OCI-LY1 (cell line): ENCODE measurements around the gene ACOT9.
"Not testable (repeated sequence)": the region's sequence is repeated elsewhere in the genome, so short reads cannot be mapped to it uniquely, and the experiment has no call there.

ENCODE experiments used
- H2AFZ ChIP-seq: fragments of 200-600 bp; sonication (generic), shearing (Covaris generic); 2 replicates; pipeline ENCODE4 v1.6.0; 2014; ENCODE audit warnings: antibody characterized with exemption, mild to moderate bottlenecking, low read length
- H3F3A ChIP-seq: fragments of 200-600 bp; sonication (generic), shearing (Covaris generic); 2 replicates; pipeline ENCODE4 v1.6.0; 2014; ENCODE audit warnings: mild to moderate bottlenecking, antibody characterized with exemption, low read length, moderate library complexity; ENCODE audit not compliant: insufficient read depth
- H3K27ac ChIP-seq: fragments of 200-600 bp; sonication (generic); 2 replicates; pipeline ENCODE4 v1.5.1; 2014; ENCODE audit warnings: low read length, mixed run types, mild to moderate bottlenecking, low read depth; ENCODE audit not compliant: poor library complexity, severe bottlenecking
- H3K27me3 ChIP-seq: fragments of 200-600 bp; sonication (generic); 2 replicates; pipeline ENCODE4 v1.6.0; 2014; ENCODE audit warnings: antibody characterized with exemption, mild to moderate bottlenecking, low read length, moderate library complexity; ENCODE audit not compliant: insufficient read depth
- H3K36me3 ChIP-seq: fragments of 200-600 bp; sonication (generic); 2 replicates; pipeline ENCODE4 v1.6.1; 2014; ENCODE audit warnings: mild to moderate bottlenecking, antibody characterized with exemption, low read length, moderate library complexity, mixed read lengths; ENCODE audit not compliant: insufficient read depth
- H3K4me1 ChIP-seq: fragments of 200-600 bp; sonication (generic); 2 replicates; pipeline ENCODE4 v1.5.1; 2014; ENCODE audit warnings: mild to moderate bottlenecking, low read length, moderate library complexity; ENCODE audit not compliant: insufficient read depth, severe bottlenecking
- H3K4me2 ChIP-seq: fragments of 200-600 bp; sonication (generic), shearing (Covaris generic); 2 replicates; pipeline ENCODE4 v1.6.1; 2014; ENCODE audit warnings: low read length
- H3K4me3 ChIP-seq: fragments of 200-600 bp; sonication (generic); 2 replicates; pipeline ENCODE4 v1.5.1; 2014; ENCODE audit warnings: low read length, low read depth, mild to moderate bottlenecking, mixed read lengths; ENCODE audit not compliant: poor library complexity, severe bottlenecking
- H3K79me2 ChIP-seq: fragments of 200-600 bp; shearing (Covaris generic); 2 replicates; pipeline ENCODE4 v1.6.1; 2016; ENCODE audit warnings: mixed run types, low read length, mixed read lengths; ENCODE audit not compliant: insufficient read depth
- H3K9ac ChIP-seq: fragments of 200-600 bp; sonication (generic), shearing (Covaris generic); 2 replicates; pipeline ENCODE4 v1.6.1; 2014; ENCODE audit warnings: mild to moderate bottlenecking, low read length, mixed read lengths
- H3K9me2 ChIP-seq: fragments of 200-600 bp; sonication (generic), shearing (Covaris generic); 2 replicates; pipeline ENCODE4 v1.6.1; 2014; ENCODE audit warnings: low read depth, mild to moderate bottlenecking, low read length, mixed read lengths
- H3K9me3 ChIP-seq: fragments of 200-600 bp; shearing (Covaris generic); 2 replicates; pipeline ENCODE4 v1.6.1; 2014; ENCODE audit warnings: low read length, mixed read lengths
- H4K20me1 ChIP-seq: fragments of 200-600 bp; sonication (generic), shearing (Covaris generic); 2 replicates; pipeline ENCODE4 v1.6.0; 2016; ENCODE audit warnings: mild to moderate bottlenecking, low read length; ENCODE audit not compliant: insufficient read depth
- CTCF ChIP-seq: fragments of 200-600 bp; sonication (generic), shearing (Covaris generic); IDR thresholded peaks from 2 replicates; pipeline ENCODE4 v1.5.1; 2017; ENCODE audit warnings: mild to moderate bottlenecking, antibody characterized with exemption, low read length, moderate library complexity, mixed read lengths
- EZH2 ChIP-seq: fragments of 200-600 bp; sonication (generic), shearing (Covaris generic); IDR thresholded peaks from 2 replicates; pipeline ENCODE4 v1.8.0; 2017; ENCODE audit warnings: borderline replicate concordance, mixed run types, mild to moderate bottlenecking, antibody characterized with exemption, low read length, moderate library complexity, mixed read lengths

Gene ACOT9

GRCh38 chrX:23692166-23692565 is 50.9 kb downstream of the ACOT9 start:
- no peak overlapping the region for H2AFZ ChIP-seq
- no peaks in the 10 kb centered on the region for H3K36me3 ChIP-seq
- no peak overlapping the region for H3K27ac ChIP-seq
- no peak overlapping the region for H3K4me3 ChIP-seq
- no peak overlapping the region for H3K4me2 ChIP-seq
- H3K9me3 ChIP-seq: no peaks in the 10 kb centered on the region
- H3F3A ChIP-seq: no peaks in the 10 kb centered on the region
- H3K27me3 ChIP-seq: no peaks in the 10 kb centered on the region
- no peaks in the 10 kb centered on the region for H3K9me2 ChIP-seq
- no peaks in the 10 kb centered on the region for H4K20me1 ChIP-seq
- TF ChIP-seq EZH2: no peak
- no peak for TF ChIP-seq CTCF
- no peaks in the 10 kb centered on the region for H3K4me1 ChIP-seq
- H3K79me2 ChIP-seq: no peaks in the 10 kb centered on the region
- H3K9ac ChIP-seq: no peak overlapping the region

- not testable (repeated sequence) for H3K4me2 ChIP-seq
Measured at GRCh38 chrX:23676486-23676885, 66.6 kb downstream of the ACOT9 start.

DNA sequence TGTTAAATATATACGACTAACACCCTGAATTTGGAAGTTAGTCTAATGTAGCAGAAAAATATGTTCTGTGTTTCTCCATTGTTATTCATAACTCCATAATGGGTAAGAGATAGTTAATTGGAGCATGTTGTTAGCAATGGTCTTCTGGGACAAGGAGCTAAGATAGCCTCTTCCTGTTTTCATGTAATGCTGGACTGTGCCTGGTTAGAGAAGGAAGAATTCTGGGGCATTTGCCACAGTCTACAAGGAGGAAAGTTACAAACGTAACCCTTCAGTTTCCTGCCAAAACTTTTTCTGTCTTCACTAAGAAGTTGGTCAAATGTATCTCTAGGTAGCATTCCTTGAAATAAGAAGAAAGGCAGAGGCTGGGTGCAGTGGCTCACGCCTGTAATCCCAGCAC is 70.0 kb downstream of the ACOT9 start:
- peaks cover 9% of the 10 kb centered on the region for H3K79me2 ChIP-seq
- no peak overlapping the region for H3K4me2 ChIP-seq
- H3K27ac ChIP-seq: no peak overlapping the region
- no peaks in the 10 kb centered on the region for H3K27me3 ChIP-seq
- H3K36me3 ChIP-seq: peaks cover 37% of the 10 kb centered on the region
- H3K9me2 ChIP-seq: no peaks in the 10 kb centered on the region
- H3K4me1 ChIP-seq: peaks cover 11% of the 10 kb centered on the region
- no peaks in the 10 kb centered on the region for H3K9me3 ChIP-seq
- H2AFZ ChIP-seq: no peak overlapping the region
- TF ChIP-seq CTCF: no peak
- no peaks in the 10 kb centered on the region for H4K20me1 ChIP-seq
- no peak overlapping the region for H3K9ac ChIP-seq
- H3F3A ChIP-seq: no peaks in the 10 kb centered on the region
- H3K4me3 ChIP-seq: no peak overlapping the region

More at GRCh38 chrX:23676486-23676885, 66.6 kb downstream of the ACOT9 start:
- not testable (repeated sequence) for H3K27ac ChIP-seq, H3K79me2 ChIP-seq, H3K4me1 ChIP-seq, H3K27me3 ChIP-seq, H3F3A ChIP-seq, H2AFZ ChIP-seq, H3K9me3 ChIP-seq, H3K9me2 ChIP-seq, H3K4me3 ChIP-seq, H4K20me1 ChIP-seq, H3K9ac ChIP-seq
- H3K36me3 ChIP-seq: peaks cover 40% of the 10 kb centered on the region

- H3K4me1 ChIP-seq: peaks cover 19% of the 10 kb centered on the region
Measured at GRCh38 chrX:23670528-23670927, 72.5 kb downstream of the ACOT9 start.

More at GRCh38 chrX:23670528-23670927, 72.5 kb downstream of the ACOT9 start:
- TF ChIP-seq CTCF (no peak), EZH2 (no peak)
- no peak overlapping the region for H3K27ac ChIP-seq
- peaks cover 13% of the 10 kb centered on the region for H3K79me2 ChIP-seq
- no peaks in the 10 kb centered on the region for H3K9me3 ChIP-seq
- no peak overlapping the region for H3K4me2 ChIP-seq
- no peaks in the 10 kb centered on the region for H3F3A ChIP-seq
- H2AFZ ChIP-seq: no peak overlapping the region
- H4K20me1 ChIP-seq: no peaks in the 10 kb centered on the region
- no peaks in the 10 kb centered on the region for H3K27me3 ChIP-seq
- peaks cover 25% of the 10 kb centered on the region for H3K36me3 ChIP-seq
- no peak overlapping the region for H3K9ac ChIP-seq
- H3K9me2 ChIP-seq: no peaks in the 10 kb centered on the region
- H3K4me3 ChIP-seq: no peak overlapping the region
